GM23338 (cell line): ENCODE data around the gene WDCP. TPM values are rescaled to one million over a fixed set of nuclear protein-coding genes. Genes with fewer than 3 reads are reported as not detected.

Source experiments
- ATAC-seq: fragments of 200-7000 bp; cut with Tn5 transposase; 3 replicates; pipeline ENCODE4 v1.9.1; 2020
- DNase-seq: peaks from one replicate; pipeline ENCODE4 v3.0.0-alpha.2; 2015; ENCODE audit warnings: low spot score
- H2AFZ ChIP-seq: fragments of 200-600 bp; sonication (generic); 2 replicates; pipeline ENCODE4 v1.8.0; 2016; ENCODE audit warnings: antibody characterized with exemption, mild to moderate bottlenecking, moderate library complexity
- H3F3A ChIP-seq: fragments of 200-600 bp; sonication (generic); replicated peaks from 2 replicates; pipeline ENCODE4 v1.8.0; 2017; ENCODE audit warnings: antibody characterized with exemption, mixed run types, low read depth
- H3K27ac ChIP-seq: fragments of 200-600 bp; sonication (generic); 2 replicates; pipeline ENCODE4 v1.6.1; 2016; ENCODE audit warnings: low read depth
- H3K27me3 ChIP-seq: fragments of 200-600 bp; sonication (generic); 2 replicates; pipeline ENCODE4 v1.8.0; 2016; ENCODE audit warnings: mild to moderate bottlenecking, mixed run types, moderate library complexity; ENCODE audit not compliant: insufficient read depth
- H3K36me3 ChIP-seq: fragments of 200-600 bp; sonication (generic); 2 replicates; pipeline ENCODE4 v1.8.0; 2016; ENCODE audit warnings: mild to moderate bottlenecking; ENCODE audit not compliant: insufficient read depth
- H3K4me1 ChIP-seq: fragments of 200-600 bp; sonication (generic); 2 replicates; pipeline ENCODE4 v1.8.0; 2016; ENCODE audit warnings: mild to moderate bottlenecking, moderate library complexity; ENCODE audit not compliant: insufficient read depth
- H3K4me2 ChIP-seq: fragments of 200-600 bp; sonication (generic); 2 replicates; pipeline ENCODE4 v1.7.1; 2017; ENCODE audit warnings: mixed run types
- H3K4me3 ChIP-seq: fragments of 200-600 bp; sonication (generic); 2 replicates; pipeline ENCODE4 v1.6.1; 2016; ENCODE audit warnings: mixed run types
- H3K79me2 ChIP-seq: fragments of 200-600 bp; sonication (generic); replicated peaks from 2 replicates; pipeline ENCODE4 v1.8.0; 2017; ENCODE audit warnings: mild to moderate bottlenecking; ENCODE audit not compliant: insufficient read depth
- H3K9me2 ChIP-seq: fragments of 200-600 bp; sonication (generic); 2 replicates; pipeline ENCODE4 v1.8.0; 2017; ENCODE audit not compliant: insufficient read depth
- H4K20me1 ChIP-seq: fragments of 200-600 bp; sonication (generic); replicated peaks from 2 replicates; pipeline ENCODE4 v1.8.0; 2017; ENCODE audit warnings: mild to moderate bottlenecking; ENCODE audit not compliant: insufficient read depth
- H3K27ac Mint-ChIP-seq: 2 replicates; pipeline ENCODE4 v1.8.0; 2020; ENCODE audit warnings: inconsistent platforms, mild to moderate bottlenecking, moderate library complexity, mixed read lengths
- H3K27me3 Mint-ChIP-seq: 3 replicates; pipeline ENCODE4 v1.8.0; 2022; ENCODE audit warnings: low read depth, mild to moderate bottlenecking, moderate library complexity, mixed read lengths, inconsistent platforms; ENCODE audit not compliant: insufficient read depth, poor library complexity
- H3K36me3 Mint-ChIP-seq: 3 replicates; pipeline ENCODE4 v1.8.0; 2021; ENCODE audit warnings: low read depth, mild to moderate bottlenecking, inconsistent platforms, moderate library complexity, mixed read lengths
- H3K4me1 Mint-ChIP-seq: 3 replicates; pipeline ENCODE4 v1.8.0; 2020; ENCODE audit warnings: mild to moderate bottlenecking, inconsistent platforms, mixed read lengths
- H3K4me3 Mint-ChIP-seq: 3 replicates; pipeline ENCODE4 v1.8.0; 2021; ENCODE audit warnings: moderate library complexity, mild to moderate bottlenecking, inconsistent platforms, mixed read lengths
- H3K9me3 Mint-ChIP-seq: 3 replicates; pipeline ENCODE4 v1.8.0; 2020; ENCODE audit warnings: moderate library complexity, mild to moderate bottlenecking, inconsistent platforms, mixed read lengths
- CREB1 ChIP-seq: fragments of 250-450 bp; sonication (Bioruptor Pico); IDR thresholded peaks from 2 replicates; pipeline ENCODE4 v1.5.0; 2020; ENCODE audit warnings: low read depth, mild to moderate bottlenecking, moderate library complexity
- EZH2 ChIP-seq: fragments of 200-600 bp; sonication (generic); IDR thresholded peaks from one replicate; pipeline ENCODE4 v1.8.0; 2017; ENCODE audit warnings: antibody characterized with exemption, mild to moderate bottlenecking, low read depth; ENCODE audit not compliant: unreplicated experiment
- EZH2phosphoT487 ChIP-seq: fragments of 200-600 bp; sonication (generic); IDR thresholded peaks from one replicate; pipeline ENCODE4 v1.8.1; 2018; ENCODE audit warnings: antibody characterized with exemption; ENCODE audit not compliant: unreplicated experiment
- JUNB ChIP-seq: IDR thresholded peaks from one replicate; pipeline ENCODE4 v1.6.1; 2016; ENCODE audit warnings: antibody characterized with exemption; ENCODE audit not compliant: unreplicated experiment
- NANOG ChIP-seq: IDR thresholded peaks from 2 replicates; pipeline ENCODE4 v1.6.1; 2016; ENCODE audit warnings: antibody characterized with exemption, borderline replicate concordance
- POLR2AphosphoS5 ChIP-seq: IDR thresholded peaks from 2 replicates; pipeline ENCODE4 v1.6.1; 2016; ENCODE audit warnings: antibody characterized with exemption, low read depth
- REST ChIP-seq: IDR thresholded peaks from one replicate; pipeline ENCODE4 v1.6.1; 2018; ENCODE audit warnings: antibody characterized with exemption; ENCODE audit not compliant: unreplicated experiment
- ZNF114 ChIP-seq: fragments of 250-450 bp; sonication (Bioruptor Pico); IDR thresholded peaks from 2 replicates; pipeline ENCODE4 v1.5.0; 2020; ENCODE audit warnings: mild to moderate bottlenecking, moderate library complexity
- polyA plus RNA-seq: library from polyadenylated mRNA; unstranded; fragments of >200 nt; fragmentation: Nextera tagmentation; extraction: Ambion mirVana; gene quantifications from 2 replicates; pipeline ENCODE4 v1.2.1, GENCODE V29; 2016
- total RNA-seq: library from RNA; depleted of rRNA; stranded (reverse); fragments of >200 nt; shearing (Covaris generic); gene quantifications from 2 replicates; pipeline ENCODE4 v1.2.3, GENCODE V29; 2014
- TF ChIP-seq, protein P1 (sequence below), 2 experiments: fragments of 200-600 bp in 1 of 2; sonication (generic) in 1 of 2; conservative IDR thresholded peaks; 2 replicates each; pipeline versions ENCODE4 v1.5.1 to v1.6.1; 2016 to 2017; ENCODE audit warnings: antibody characterized with exemption in 2 of 2, low read depth in 2 of 2, mild to moderate bottlenecking in 2 of 2, moderate library complexity in 1 of 2
- TF ChIP-seq, protein P2 (sequence below): fragments of 250-450 bp; sonication (Bioruptor Pico); IDR thresholded peaks from 2 replicates; pipeline ENCODE4 v1.5.0; 2020; ENCODE audit warnings: mild to moderate bottlenecking, moderate library complexity

Gene WDCP
- total and polyA plus RNA-seq, 2 experiments from 2014 or later, result 10.5 to 28.6 TPM

DNA sequence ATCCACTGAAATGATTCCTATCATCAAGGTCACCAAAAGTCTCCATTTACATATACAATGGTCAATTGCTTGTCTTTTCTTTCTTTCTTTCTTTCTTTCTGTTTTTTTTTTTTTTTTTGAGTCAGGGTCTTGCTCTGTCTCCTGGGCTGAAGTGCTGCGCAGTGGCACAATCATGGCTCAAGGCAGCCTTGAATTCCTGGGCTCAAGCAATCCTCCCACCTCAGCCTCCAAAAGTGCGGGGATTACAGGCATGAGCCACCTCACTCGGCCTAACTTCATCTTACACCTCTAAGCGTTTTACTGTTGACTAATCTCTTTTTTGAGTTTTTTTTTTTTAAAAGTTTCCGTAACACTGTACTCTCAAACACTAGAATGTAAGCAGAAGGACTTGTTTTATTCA is 28.1 kb upstream of the WDCP start:
- peaks cover 25% of the 10 kb centered on the region for H3F3A ChIP-seq
- H3K4me1 ChIP-seq, result peaks cover 28% of the 10 kb centered on the region
- peaks cover 3% of the 10 kb centered on the region; the same call in 1 of the 2 replicates for H4K20me1 ChIP-seq
- peak overlapping the region; percentile 98 for H3K27ac ChIP-seq
- H3K4me1 Mint-ChIP-seq, result peaks cover 18% of the 10 kb centered on the region
- H3K27me3 ChIP-seq, result no peaks in the 10 kb centered on the region
- H2AFZ ChIP-seq, result no peak overlapping the region
- no peak for TF ChIP-seq EZH2phosphoT487
- no peak for TF ChIP-seq NANOG
- no peak for TF ChIP-seq POLR2AphosphoS5
- DNase-seq (no peak), ATAC-seq (no peak)
- peak overlapping the region; percentile 98 for H3K27ac Mint-ChIP-seq
- H3K4me3 ChIP-seq, result peak overlapping the region; percentile 95
- H3K4me3 Mint-ChIP-seq, result peak overlapping the region; percentile 96
- peaks cover 55% of the 10 kb centered on the region for H3K79me2 ChIP-seq
- no peaks in the 10 kb centered on the region for H3K9me3 Mint-ChIP-seq
- peaks cover 37% of the 10 kb centered on the region for H3K36me3 Mint-ChIP-seq
- H3K4me2 ChIP-seq, result peak overlapping the region; percentile 99
- peaks cover 17% of the 10 kb centered on the region for H3K36me3 ChIP-seq
- H3K27me3 Mint-ChIP-seq, result peaks cover 1% of the 10 kb centered on the region
- H3K9me2 ChIP-seq, result no peaks in the 10 kb centered on the region

GRCh38 chr2:24073816-24074215 is 26.6 kb upstream of the WDCP start:
- no peaks in the 10 kb centered on the region for H3K9me2 ChIP-seq
- no peak overlapping the region for H3K4me2 ChIP-seq
- peaks cover 3% of the 10 kb centered on the region for H3K27me3 Mint-ChIP-seq
- peaks cover 31% of the 10 kb centered on the region for H3K36me3 Mint-ChIP-seq
- H3K9me3 Mint-ChIP-seq, result no peaks in the 10 kb centered on the region
- DNase-seq (no peak), ATAC-seq (no peak)
- no peak overlapping the region for H2AFZ ChIP-seq
- H3K4me3 Mint-ChIP-seq, result peak overlapping the region; percentile 19; the same call in 1 of the 3 replicates
- H3F3A ChIP-seq, result peaks cover 26% of the 10 kb centered on the region
- H3K4me3 ChIP-seq, result no peak overlapping the region
- H3K4me1 Mint-ChIP-seq, result peaks cover 18% of the 10 kb centered on the region
- no peak overlapping the region for H3K27ac Mint-ChIP-seq
- peaks cover 28% of the 10 kb centered on the region for H3K4me1 ChIP-seq
- no peaks in the 10 kb centered on the region for H3K27me3 ChIP-seq
- peaks cover 55% of the 10 kb centered on the region for H3K79me2 ChIP-seq
- H3K36me3 ChIP-seq, result peaks cover 17% of the 10 kb centered on the region
- no peak overlapping the region for H3K27ac ChIP-seq
- peaks cover 3% of the 10 kb centered on the region; the same call in 1 of the 2 replicates for H4K20me1 ChIP-seq
- TF ChIP-seq POLR2AphosphoS5 (no peak), EZH2phosphoT487 (no peak), ZNF114 (CRISPR knock-in tag) (no peak), EZH2 (no peak), JUNB (no peak), NANOG (no peak), CREB1 (no peak), REST (no peak)
- TF ChIP-seq, protein P1, sequence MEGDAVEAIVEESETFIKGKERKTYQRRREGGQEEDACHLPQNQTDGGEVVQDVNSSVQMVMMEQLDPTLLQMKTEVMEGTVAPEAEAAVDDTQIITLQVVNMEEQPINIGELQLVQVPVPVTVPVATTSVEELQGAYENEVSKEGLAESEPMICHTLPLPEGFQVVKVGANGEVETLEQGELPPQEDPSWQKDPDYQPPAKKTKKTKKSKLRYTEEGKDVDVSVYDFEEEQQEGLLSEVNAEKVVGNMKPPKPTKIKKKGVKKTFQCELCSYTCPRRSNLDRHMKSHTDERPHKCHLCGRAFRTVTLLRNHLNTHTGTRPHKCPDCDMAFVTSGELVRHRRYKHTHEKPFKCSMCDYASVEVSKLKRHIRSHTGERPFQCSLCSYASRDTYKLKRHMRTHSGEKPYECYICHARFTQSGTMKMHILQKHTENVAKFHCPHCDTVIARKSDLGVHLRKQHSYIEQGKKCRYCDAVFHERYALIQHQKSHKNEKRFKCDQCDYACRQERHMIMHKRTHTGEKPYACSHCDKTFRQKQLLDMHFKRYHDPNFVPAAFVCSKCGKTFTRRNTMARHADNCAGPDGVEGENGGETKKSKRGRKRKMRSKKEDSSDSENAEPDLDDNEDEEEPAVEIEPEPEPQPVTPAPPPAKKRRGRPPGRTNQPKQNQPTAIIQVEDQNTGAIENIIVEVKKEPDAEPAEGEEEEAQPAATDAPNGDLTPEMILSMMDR (conservative IDR thresholded peaks at IDR 0.05; ENCODE audit: low read depth in 2 of 2), result no peak
- TF ChIP-seq, protein P2, sequence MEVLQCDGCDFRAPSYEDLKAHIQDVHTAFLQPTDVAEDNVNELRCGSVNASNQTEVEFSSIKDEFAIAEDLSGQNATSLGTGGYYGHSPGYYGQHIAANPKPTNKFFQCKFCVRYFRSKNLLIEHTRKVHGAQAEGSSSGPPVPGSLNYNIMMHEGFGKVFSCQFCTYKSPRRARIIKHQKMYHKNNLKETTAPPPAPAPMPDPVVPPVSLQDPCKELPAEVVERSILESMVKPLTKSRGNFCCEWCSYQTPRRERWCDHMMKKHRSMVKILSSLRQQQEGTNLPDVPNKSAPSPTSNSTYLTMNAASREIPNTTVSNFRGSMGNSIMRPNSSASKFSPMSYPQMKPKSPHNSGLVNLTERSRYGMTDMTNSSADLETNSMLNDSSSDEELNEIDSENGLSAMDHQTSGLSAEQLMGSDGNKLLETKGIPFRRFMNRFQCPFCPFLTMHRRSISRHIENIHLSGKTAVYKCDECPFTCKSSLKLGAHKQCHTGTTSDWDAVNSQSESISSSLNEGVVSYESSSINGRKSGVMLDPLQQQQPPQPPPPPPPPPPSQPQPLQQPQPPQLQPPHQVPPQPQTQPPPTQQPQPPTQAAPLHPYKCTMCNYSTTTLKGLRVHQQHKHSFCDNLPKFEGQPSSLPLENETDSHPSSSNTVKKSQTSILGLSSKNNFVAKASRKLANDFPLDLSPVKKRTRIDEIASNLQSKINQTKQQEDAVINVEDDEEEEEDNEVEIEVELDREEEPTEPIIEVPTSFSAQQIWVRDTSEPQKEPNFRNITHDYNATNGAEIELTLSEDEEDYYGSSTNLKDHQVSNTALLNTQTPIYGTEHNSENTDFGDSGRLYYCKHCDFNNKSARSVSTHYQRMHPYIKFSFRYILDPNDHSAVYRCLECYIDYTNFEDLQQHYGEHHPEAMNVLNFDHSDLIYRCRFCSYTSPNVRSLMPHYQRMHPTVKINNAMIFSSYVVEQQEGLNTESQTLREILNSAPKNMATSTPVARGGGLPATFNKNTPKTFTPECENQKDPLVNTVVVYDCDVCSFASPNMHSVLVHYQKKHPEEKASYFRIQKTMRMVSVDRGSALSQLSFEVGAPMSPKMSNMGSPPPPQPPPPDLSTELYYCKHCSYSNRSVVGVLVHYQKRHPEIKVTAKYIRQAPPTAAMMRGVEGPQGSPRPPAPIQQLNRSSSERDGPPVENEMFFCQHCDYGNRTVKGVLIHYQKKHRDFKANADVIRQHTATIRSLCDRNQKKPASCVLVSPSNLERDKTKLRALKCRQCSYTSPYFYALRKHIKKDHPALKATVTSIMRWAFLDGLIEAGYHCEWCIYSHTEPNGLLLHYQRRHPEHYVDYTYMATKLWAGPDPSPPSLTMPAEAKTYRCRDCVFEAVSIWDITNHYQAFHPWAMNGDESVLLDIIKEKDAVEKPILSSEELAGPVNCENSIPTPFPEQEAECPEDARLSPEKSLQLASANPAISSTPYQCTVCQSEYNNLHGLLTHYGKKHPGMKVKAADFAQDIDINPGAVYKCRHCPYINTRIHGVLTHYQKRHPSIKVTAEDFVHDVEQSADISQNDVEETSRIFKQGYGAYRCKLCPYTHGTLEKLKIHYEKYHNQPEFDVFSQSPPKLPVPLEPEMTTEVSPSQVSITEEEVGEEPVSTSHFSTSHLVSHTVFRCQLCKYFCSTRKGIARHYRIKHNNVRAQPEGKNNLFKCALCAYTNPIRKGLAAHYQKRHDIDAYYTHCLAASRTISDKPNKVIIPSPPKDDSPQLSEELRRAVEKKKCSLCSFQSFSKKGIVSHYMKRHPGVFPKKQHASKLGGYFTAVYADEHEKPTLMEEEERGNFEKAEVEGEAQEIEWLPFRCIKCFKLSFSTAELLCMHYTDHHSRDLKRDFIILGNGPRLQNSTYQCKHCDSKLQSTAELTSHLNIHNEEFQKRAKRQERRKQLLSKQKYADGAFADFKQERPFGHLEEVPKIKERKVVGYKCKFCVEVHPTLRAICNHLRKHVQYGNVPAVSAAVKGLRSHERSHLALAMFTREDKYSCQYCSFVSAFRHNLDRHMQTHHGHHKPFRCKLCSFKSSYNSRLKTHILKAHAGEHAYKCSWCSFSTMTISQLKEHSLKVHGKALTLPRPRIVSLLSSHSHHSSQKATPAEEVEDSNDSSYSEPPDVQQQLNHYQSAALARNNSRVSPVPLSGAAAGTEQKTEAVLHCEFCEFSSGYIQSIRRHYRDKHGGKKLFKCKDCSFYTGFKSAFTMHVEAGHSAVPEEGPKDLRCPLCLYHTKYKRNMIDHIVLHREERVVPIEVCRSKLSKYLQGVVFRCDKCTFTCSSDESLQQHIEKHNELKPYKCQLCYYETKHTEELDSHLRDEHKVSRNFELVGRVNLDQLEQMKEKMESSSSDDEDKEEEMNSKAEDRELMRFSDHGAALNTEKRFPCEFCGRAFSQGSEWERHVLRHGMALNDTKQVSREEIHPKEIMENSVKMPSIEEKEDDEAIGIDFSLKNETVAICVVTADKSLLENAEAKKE (CRISPR knock-in tag), result no peak
